ENCODE results near the gene MGAT4A.

- no peak for TF ChIP-seq EZH2 (IDR thresholded peaks at IDR 0.05)
- no peak for TF ChIP-seq POLR2AphosphoS5 (IDR thresholded peaks at IDR 0.05; ENCODE audit: borderline replicate concordance, low read depth, low read length)
Observed at GRCh38 chr2:98711506-98711905, 19.4 kb downstream of the MGAT4A start.
